ENCODE measurements around the gene CELA2A. TPM values are rescaled to one million over a fixed set of nuclear protein-coding genes. Genes with fewer than 3 reads are reported as not detected.

CELA2A gene
- total RNA-seq, 2 donors from 2014 or later: not detected

- Mint-ChIP-seq H3K36me3 (ENCODE audit: low read depth) (no peaks in the 10 kb centered on the region), H3K27ac (no peak overlapping the region), H3K27me3 (ENCODE audit: insufficient read depth) (no peaks in the 10 kb centered on the region), H3K4me3 (no peak overlapping the region), H3K4me1 (no peaks in the 10 kb centered on the region), H3K9me3 (no peaks in the 10 kb centered on the region)
- TF ChIP-seq CTCF (conservative IDR thresholded peaks at IDR 0.05): no peak
- H3K36me3 ChIP-seq (ENCODE audit: control insufficient read depth, insufficient read depth, low read length): no peaks in the 10 kb centered on the region
- H3K9me3 ChIP-seq (ENCODE audit: control insufficient read depth, low read length): no peaks in the 10 kb centered on the region
- DNase-seq: no peak
- no peak overlapping the region for H3K27ac ChIP-seq (ENCODE audit: low read depth, low read length)
- H3K27me3 ChIP-seq (ENCODE audit: control insufficient read depth, insufficient read depth, low read length, poor library complexity, severe bottlenecking): no peaks in the 10 kb centered on the region
- H3K4me3 ChIP-seq (ENCODE audit: low read length): no peak overlapping the region
- WGBS, 2 experiments (ENCODE audit: insufficient coverage in 1 of 2, insufficient read length in 1 of 2): 92 to 96% methylated on average over 5 to 6 of the region's 6 CpGs
- H3K9ac ChIP-seq (ENCODE audit: extremely low read depth, low read length, poor library complexity, severe bottlenecking): no peak overlapping the region
- H3K4me1 ChIP-seq (ENCODE audit: control insufficient read depth, insufficient read depth, low read length): no peaks in the 10 kb centered on the region
Observed at GRCh38 chr1:15441247-15441646, 15.3 kb upstream of the CELA2A start.

GRCh38 chr1:15442119-15442518, 14.4 kb upstream of the CELA2A start:
- H3K9me3 Mint-ChIP-seq: no peaks in the 10 kb centered on the region
- Histone ChIP-seq H3K4me3 (ENCODE audit: low read length) (no peak overlapping the region), H3K9ac (ENCODE audit: extremely low read depth, low read length, poor library complexity, severe bottlenecking) (no peak overlapping the region), H3K27ac (ENCODE audit: low read depth, low read length) (no peak overlapping the region), H3K36me3 (ENCODE audit: control insufficient read depth, insufficient read depth, low read length) (no peaks in the 10 kb centered on the region), H3K9me3 (ENCODE audit: control insufficient read depth, low read length) (no peaks in the 10 kb centered on the region), H3K4me1 (ENCODE audit: control insufficient read depth, insufficient read depth, low read length) (no peaks in the 10 kb centered on the region), H3K27me3 (ENCODE audit: control insufficient read depth, insufficient read depth, low read length, poor library complexity, severe bottlenecking) (no peaks in the 10 kb centered on the region)
- no peaks in the 10 kb centered on the region for H3K27me3 Mint-ChIP-seq (ENCODE audit: insufficient read depth)
- H3K4me3 Mint-ChIP-seq: no peak overlapping the region
- WGBS, 2 experiments (ENCODE audit: insufficient coverage in 1 of 2, insufficient read length in 1 of 2): 90 to 97% methylated on average over 6 to 8 of the region's 8 CpGs
- no peaks in the 10 kb centered on the region for H3K36me3 Mint-ChIP-seq (ENCODE audit: low read depth)
- no peak overlapping the region for H3K27ac Mint-ChIP-seq
- no peaks in the 10 kb centered on the region for H3K4me1 Mint-ChIP-seq
- TF ChIP-seq CTCF (conservative IDR thresholded peaks at IDR 0.05): no peak
- DNase-seq: no peak

GRCh38 chr1:15442759-15443158, 13.8 kb upstream of the CELA2A start:
- Histone ChIP-seq H3K4me3 (ENCODE audit: low read length) (no peak overlapping the region), H3K36me3 (ENCODE audit: control insufficient read depth, insufficient read depth, low read length) (no peaks in the 10 kb centered on the region), H3K27ac (ENCODE audit: low read depth, low read length) (no peak overlapping the region), H3K9ac (ENCODE audit: extremely low read depth, low read length, poor library complexity, severe bottlenecking) (no peak overlapping the region), H3K9me3 (ENCODE audit: control insufficient read depth, low read length) (no peaks in the 10 kb centered on the region), H3K27me3 (ENCODE audit: control insufficient read depth, insufficient read depth, low read length, poor library complexity, severe bottlenecking) (no peaks in the 10 kb centered on the region), H3K4me1 (ENCODE audit: control insufficient read depth, insufficient read depth, low read length) (no peaks in the 10 kb centered on the region)
- Mint-ChIP-seq H3K36me3 (ENCODE audit: low read depth) (no peaks in the 10 kb centered on the region), H3K27me3 (ENCODE audit: insufficient read depth) (no peaks in the 10 kb centered on the region), H3K4me1 (no peaks in the 10 kb centered on the region), H3K27ac (no peak overlapping the region), H3K4me3 (no peak overlapping the region), H3K9me3 (no peaks in the 10 kb centered on the region)
- TF ChIP-seq CTCF (conservative IDR thresholded peaks at IDR 0.05): no peak
- WGBS, 2 experiments (ENCODE audit: insufficient coverage in 1 of 2, insufficient read length in 1 of 2): 89 to 91% methylated on average over 5 of the region's 5 CpGs
- no peak for DNase-seq

Data from endodermal cell (in vitro differentiated cells).